Osteoblast (primary cell): ENCODE results near the gene POU6F2. TPM values are rescaled to one million over a fixed set of nuclear protein-coding genes. Genes with fewer than 3 reads are reported as not detected.

ENCODE experiments used
- DNase-seq: peaks from one replicate; pipeline ENCODE4 v3.0.0; 2011; ENCODE audit warnings: low spot score, mixed read lengths; ENCODE audit not compliant: insufficient read length; ENCODE audit errors: missing footprints
- H2AFZ ChIP-seq: 2 replicates; pipeline ENCODE4 v1.6.0; 2011; ENCODE audit warnings: mild to moderate bottlenecking, low read length
- H3K27ac ChIP-seq: 2 replicates; pipeline ENCODE4 v1.5.1; 2011; ENCODE audit warnings: mild to moderate bottlenecking, low read depth, low read length, moderate library complexity
- H3K27me3 ChIP-seq: 2 replicates; pipeline ENCODE4 v1.6.0; 2012; ENCODE audit warnings: mild to moderate bottlenecking, control low read depth, inconsistent platforms, low read length, moderate library complexity; ENCODE audit not compliant: insufficient read depth
- H3K36me3 ChIP-seq: 2 replicates; pipeline ENCODE4 v1.5.1; 2011; ENCODE audit warnings: mild to moderate bottlenecking, low read length, control low read depth, moderate library complexity; ENCODE audit not compliant: insufficient read depth
- H3K4me1 ChIP-seq: 2 replicates; pipeline ENCODE4 v1.5.1; 2011; ENCODE audit warnings: mild to moderate bottlenecking, low read length, control low read depth, moderate library complexity; ENCODE audit not compliant: insufficient read depth
- H3K4me2 ChIP-seq: 2 replicates; pipeline ENCODE4 v1.6.0; 2011; ENCODE audit warnings: mild to moderate bottlenecking, low read length; ENCODE audit not compliant: insufficient read depth
- H3K4me3 ChIP-seq: fragments of 200-600 bp; sonication (generic); 3 replicates; pipeline ENCODE4 v1.5.1; 2012; ENCODE audit warnings: mild to moderate bottlenecking, low read length, inconsistent platforms; ENCODE audit not compliant: insufficient read depth
- H3K79me2 ChIP-seq: 2 replicates; pipeline ENCODE4 v1.6.0; 2012; ENCODE audit warnings: mild to moderate bottlenecking, low read length, control low read depth, inconsistent platforms; ENCODE audit not compliant: insufficient read depth
- H3K9me3 ChIP-seq: 2 replicates; pipeline ENCODE4 v1.5.1; 2011; ENCODE audit warnings: low read depth, low read length, control low read depth
- H4K20me1 ChIP-seq: 2 replicates; pipeline ENCODE4 v1.6.0; 2012; ENCODE audit warnings: mild to moderate bottlenecking, low read length, control low read depth; ENCODE audit not compliant: insufficient read depth
- CTCF ChIP-seq: IDR thresholded peaks from 2 replicates; pipeline ENCODE4 v1.5.1; 2011; ENCODE audit warnings: mild to moderate bottlenecking, low read depth, low read length, moderate library complexity; ENCODE audit errors: extremely low read depth
- total RNA-seq: library from RNA; depleted of rRNA; stranded (reverse); fragments of >200 nt; gene quantifications from 2 replicates; pipeline ENCODE4 v1.2.3, GENCODE V29; 2012

Gene POU6F2
- total RNA-seq, 1 donor = not detected

- Histone ChIP-seq H3K4me3 (no peak overlapping the region), H3K27ac (no peak overlapping the region), H4K20me1 (no peaks in the 10 kb centered on the region), H3K36me3 (no peaks in the 10 kb centered on the region), H3K27me3 (no peaks in the 10 kb centered on the region), H3K79me2 (no peaks in the 10 kb centered on the region), H3K4me1 (no peaks in the 10 kb centered on the region), H2AFZ (no peak overlapping the region), H3K9me3 (no peaks in the 10 kb centered on the region), H3K4me2 (no peak overlapping the region)
- DNase-seq = no peak
- TF ChIP-seq CTCF = no peak
Measured at GRCh38 chr7:39342763-39343162, 365.1 kb downstream of the POU6F2 start.

- no peak for TF ChIP-seq CTCF
- H4K20me1 ChIP-seq = no peaks in the 10 kb centered on the region
- H2AFZ ChIP-seq = no peak overlapping the region
- no peaks in the 10 kb centered on the region for H3K27me3 ChIP-seq
- H3K4me2 ChIP-seq = no peak overlapping the region
- no peaks in the 10 kb centered on the region for H3K4me1 ChIP-seq
- H3K27ac ChIP-seq = no peak overlapping the region
- H3K9me3 ChIP-seq = no peaks in the 10 kb centered on the region
- H3K4me3 ChIP-seq = no peak overlapping the region
- no peaks in the 10 kb centered on the region for H3K79me2 ChIP-seq
- no peak for DNase-seq
- H3K36me3 ChIP-seq = no peaks in the 10 kb centered on the region
Measured at GRCh38 chr7:39349452-39350123, 371.9 kb downstream of the POU6F2 start.

- H3K4me2 ChIP-seq = no peak overlapping the region
- H3K27ac ChIP-seq = no peak overlapping the region
Measured at GRCh38 chr7:39353615-39354376, 376.1 kb downstream of the POU6F2 start.

More at GRCh38 chr7:39353615-39354376, 376.1 kb downstream of the POU6F2 start:
- Histone ChIP-seq H3K4me1 (no peaks in the 10 kb centered on the region), H3K27me3 (no peaks in the 10 kb centered on the region), H3K9me3 (no peaks in the 10 kb centered on the region), H2AFZ (no peak overlapping the region), H4K20me1 (no peaks in the 10 kb centered on the region), H3K79me2 (no peaks in the 10 kb centered on the region), H3K36me3 (no peaks in the 10 kb centered on the region), H3K4me3 (no peak overlapping the region)
- DNase-seq = no peak
- TF ChIP-seq CTCF = no peak
